Vagina (tissue), 2 donors: ENCODE results near the gene STK39.

ENCODE experiments used
- POLR2A ChIP-seq, 2 donors: fragments of 450-650 bp; IDR thresholded peaks; one replicate each; pipeline ENCODE4 v1.6.1; 2017; ENCODE audit warnings: antibody characterized with exemption in 2 of 2, mild to moderate bottlenecking in 2 of 2, moderate library complexity in 2 of 2
- TF ChIP-seq, protein P1 (sequence below), 3 experiments: fragments of 450-650 bp in 2 of 3; fragments of 200-600 bp in 1 of 3; sonication (generic) in 1 of 3; IDR thresholded peaks; one replicate each; pipeline ENCODE4 v1.5.1; 2017 to 2019; ENCODE audit warnings: antibody characterized with exemption in 3 of 3, mild to moderate bottlenecking in 2 of 3, moderate library complexity in 2 of 3

DNA sequence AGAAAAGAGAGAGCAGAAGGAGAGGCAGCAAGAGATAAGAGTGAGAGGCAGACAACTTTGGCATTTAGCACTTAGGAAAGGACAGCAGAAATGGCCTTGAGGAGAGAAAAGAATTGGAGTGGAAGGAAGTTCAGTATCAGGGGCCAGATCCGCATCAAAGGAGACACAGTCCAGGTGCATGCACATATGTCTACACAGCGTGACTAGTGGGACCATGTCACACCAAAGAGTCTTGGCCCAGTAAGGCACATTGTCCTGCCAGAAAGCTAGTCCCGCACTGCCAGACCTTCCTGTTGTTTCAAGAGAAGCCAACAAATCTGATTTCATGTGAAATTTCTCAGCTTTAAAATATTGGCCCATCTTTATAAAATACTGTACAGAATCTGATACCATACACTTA lies 8.5 kb upstream of the STK39 start:
- no peak for TF ChIP-seq POLR2A (IDR thresholded peaks at IDR 0.05)
- TF ChIP-seq, protein P1, sequence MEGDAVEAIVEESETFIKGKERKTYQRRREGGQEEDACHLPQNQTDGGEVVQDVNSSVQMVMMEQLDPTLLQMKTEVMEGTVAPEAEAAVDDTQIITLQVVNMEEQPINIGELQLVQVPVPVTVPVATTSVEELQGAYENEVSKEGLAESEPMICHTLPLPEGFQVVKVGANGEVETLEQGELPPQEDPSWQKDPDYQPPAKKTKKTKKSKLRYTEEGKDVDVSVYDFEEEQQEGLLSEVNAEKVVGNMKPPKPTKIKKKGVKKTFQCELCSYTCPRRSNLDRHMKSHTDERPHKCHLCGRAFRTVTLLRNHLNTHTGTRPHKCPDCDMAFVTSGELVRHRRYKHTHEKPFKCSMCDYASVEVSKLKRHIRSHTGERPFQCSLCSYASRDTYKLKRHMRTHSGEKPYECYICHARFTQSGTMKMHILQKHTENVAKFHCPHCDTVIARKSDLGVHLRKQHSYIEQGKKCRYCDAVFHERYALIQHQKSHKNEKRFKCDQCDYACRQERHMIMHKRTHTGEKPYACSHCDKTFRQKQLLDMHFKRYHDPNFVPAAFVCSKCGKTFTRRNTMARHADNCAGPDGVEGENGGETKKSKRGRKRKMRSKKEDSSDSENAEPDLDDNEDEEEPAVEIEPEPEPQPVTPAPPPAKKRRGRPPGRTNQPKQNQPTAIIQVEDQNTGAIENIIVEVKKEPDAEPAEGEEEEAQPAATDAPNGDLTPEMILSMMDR (IDR thresholded peaks at IDR 0.05): no peak
